ENCODE results near the gene EPHB1. TPM values are rescaled to one million over a fixed set of nuclear protein-coding genes. Genes with fewer than 3 reads are reported as not detected.

The EPHB1 gene
- total RNA-seq, 1 donor from 2014 or later, result 0.71 TPM

DNA sequence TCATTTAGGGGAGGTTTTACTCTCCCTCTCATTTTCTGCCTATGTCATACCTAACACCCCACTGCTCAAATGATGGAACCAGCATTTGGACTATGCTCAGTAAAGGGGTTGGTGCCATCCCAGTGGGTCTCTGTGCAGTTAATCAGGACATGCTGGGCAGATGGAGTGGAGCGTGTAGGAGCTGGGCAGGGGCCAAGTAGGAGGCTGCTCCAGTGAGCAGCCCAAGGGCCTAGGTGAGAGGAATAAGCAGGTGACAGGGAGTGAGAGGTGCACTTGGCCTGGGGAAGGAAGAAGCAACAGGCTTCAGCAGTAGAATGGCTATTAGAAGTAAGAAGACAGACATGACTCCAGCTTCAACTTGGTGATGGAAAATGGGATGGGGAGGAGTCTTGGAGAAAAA, 72.2 kb downstream of the EPHB1 start:
- DNase-seq (ENCODE audit: low spot score), result no peak
- H3K4me3 Mint-ChIP-seq (ENCODE audit: low read depth), result no peak overlapping the region
- H3K27me3 Mint-ChIP-seq (ENCODE audit: low read depth), result peaks cover 9% of the 10 kb centered on the region

DNA sequence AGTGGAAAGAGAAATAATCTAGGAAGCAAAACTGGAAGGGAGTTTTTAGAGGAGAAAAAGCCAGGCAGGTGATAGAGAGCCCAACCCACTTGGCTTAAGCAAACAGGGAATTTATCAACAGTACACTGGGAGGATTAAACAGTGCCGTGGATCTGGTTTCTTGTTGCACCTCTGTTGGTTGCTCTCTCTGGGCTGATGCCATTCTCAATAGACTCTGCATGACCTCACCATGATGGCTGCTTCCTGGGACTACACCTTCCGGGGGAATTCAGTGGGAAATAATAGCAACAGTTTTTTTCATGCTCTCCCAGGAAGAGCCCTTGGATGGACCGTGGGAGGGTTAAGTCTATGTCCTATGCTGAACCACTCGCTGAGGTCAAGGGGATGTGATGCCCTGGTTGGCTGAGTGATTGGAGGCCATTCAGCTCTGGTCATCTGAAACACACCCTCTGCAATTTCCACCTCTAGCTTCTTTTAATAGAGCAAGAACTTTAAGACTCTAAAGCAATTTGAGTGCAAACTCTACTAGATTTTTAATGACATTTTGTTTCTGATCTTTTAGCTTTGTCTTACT, 74.2 kb downstream of the EPHB1 start:
- Mint-ChIP-seq H3K27me3 (ENCODE audit: low read depth) (peaks cover 9% of the 10 kb centered on the region), H3K4me1 (ENCODE audit: low read depth) (no peaks in the 10 kb centered on the region), H3K9me3 (no peaks in the 10 kb centered on the region), H3K36me3 (ENCODE audit: low read depth) (no peaks in the 10 kb centered on the region), H3K27ac (no peak overlapping the region), H3K4me3 (ENCODE audit: low read depth) (no peak overlapping the region)
- no peak for DNase-seq (ENCODE audit: low spot score)
- intact Hi-C loops (cut with micrococcal nuclease), result no loop called here

More for the DNA sequence above, 72.2 kb downstream of the EPHB1 start:
- no peaks in the 10 kb centered on the region for H3K36me3 Mint-ChIP-seq (ENCODE audit: low read depth)
- no peaks in the 10 kb centered on the region for H3K9me3 Mint-ChIP-seq
- intact Hi-C loops (cut with micrococcal nuclease), result no loop called here
- no peak overlapping the region for H3K27ac Mint-ChIP-seq
- no peaks in the 10 kb centered on the region for H3K4me1 Mint-ChIP-seq (ENCODE audit: low read depth)

DNA sequence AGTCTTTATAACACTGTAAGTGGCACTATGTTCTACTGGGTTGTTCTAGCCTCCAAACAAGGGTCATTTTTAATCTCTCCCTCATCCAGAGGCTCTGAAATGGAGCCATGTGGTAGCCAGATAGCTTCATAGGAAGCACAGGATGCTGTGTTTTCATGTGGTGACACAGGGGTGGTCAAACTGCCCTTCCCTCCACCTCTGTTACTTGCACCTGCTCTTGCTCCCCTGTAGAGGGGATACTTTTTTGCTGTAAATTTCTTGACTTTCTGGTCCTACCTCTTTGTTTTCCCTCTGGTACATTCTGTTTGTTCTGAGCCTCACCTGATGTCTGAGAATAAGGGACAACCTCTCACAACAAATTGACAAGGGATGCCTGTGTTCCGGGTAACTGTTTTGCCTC, 76.8 kb downstream of the EPHB1 start:
- no peak for DNase-seq (ENCODE audit: low spot score)
- H3K9me3 Mint-ChIP-seq, result no peaks in the 10 kb centered on the region
- no peak overlapping the region for H3K4me3 Mint-ChIP-seq (ENCODE audit: low read depth)
- intact Hi-C loops (cut with micrococcal nuclease), result no loop called here
- H3K27ac Mint-ChIP-seq, result no peak overlapping the region
- no peaks in the 10 kb centered on the region for H3K36me3 Mint-ChIP-seq (ENCODE audit: low read depth)
- peaks cover 3% of the 10 kb centered on the region for H3K27me3 Mint-ChIP-seq (ENCODE audit: low read depth)
- H3K4me1 Mint-ChIP-seq (ENCODE audit: low read depth), result no peaks in the 10 kb centered on the region

DNA sequence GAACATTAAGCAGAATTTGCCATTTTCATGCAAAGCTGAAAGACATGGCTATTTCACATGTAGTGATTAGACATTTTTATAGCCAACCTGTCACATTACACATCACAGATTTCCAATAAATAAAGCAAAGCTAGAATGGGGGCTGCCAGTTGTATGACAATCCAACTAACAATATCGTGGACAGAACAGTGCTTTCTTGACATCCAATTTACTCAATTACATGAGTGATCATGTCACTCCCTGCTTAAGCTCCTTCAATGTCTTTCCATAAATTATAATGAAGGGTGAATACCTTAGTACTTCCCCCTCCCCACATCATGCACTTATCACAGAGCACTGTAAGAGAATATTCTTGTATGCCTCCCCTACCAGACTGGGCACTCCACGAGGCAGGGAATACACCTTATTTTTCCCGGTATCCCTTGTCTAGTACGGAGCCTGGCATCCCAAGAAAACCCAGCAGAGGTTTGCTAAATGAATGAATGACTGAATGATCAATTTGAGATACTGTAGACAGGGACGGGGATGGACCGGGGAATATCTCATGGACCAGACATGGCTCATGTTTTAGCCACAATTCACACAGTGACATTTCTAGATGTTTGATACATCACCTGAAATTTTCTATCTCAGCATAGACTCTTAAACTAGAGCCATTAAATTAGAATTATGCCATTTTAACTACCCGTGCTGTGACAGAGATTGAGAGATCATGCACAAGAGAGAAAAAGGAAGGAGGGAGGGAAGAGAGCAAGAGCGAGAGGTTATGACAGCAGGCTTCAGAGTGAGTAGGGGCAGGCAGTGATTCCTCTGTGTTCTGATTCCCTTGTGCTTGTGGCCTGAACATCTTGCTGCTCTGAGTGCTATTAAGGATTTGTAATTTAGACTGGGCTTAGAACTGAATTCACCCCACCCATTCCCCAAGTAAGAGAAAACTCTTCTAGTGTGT, 77.7 kb downstream of the EPHB1 start:
- DNase-seq (ENCODE audit: low spot score), result no peak
- Mint-ChIP-seq H3K36me3 (ENCODE audit: low read depth) (no peaks in the 10 kb centered on the region), H3K9me3 (no peaks in the 10 kb centered on the region), H3K4me3 (ENCODE audit: low read depth) (no peak overlapping the region), H3K4me1 (ENCODE audit: low read depth) (no peaks in the 10 kb centered on the region), H3K27me3 (ENCODE audit: low read depth) (peaks cover 3% of the 10 kb centered on the region), H3K27ac (no peak overlapping the region)
- intact Hi-C loops (cut with micrococcal nuclease), result no loop called here

DNA sequence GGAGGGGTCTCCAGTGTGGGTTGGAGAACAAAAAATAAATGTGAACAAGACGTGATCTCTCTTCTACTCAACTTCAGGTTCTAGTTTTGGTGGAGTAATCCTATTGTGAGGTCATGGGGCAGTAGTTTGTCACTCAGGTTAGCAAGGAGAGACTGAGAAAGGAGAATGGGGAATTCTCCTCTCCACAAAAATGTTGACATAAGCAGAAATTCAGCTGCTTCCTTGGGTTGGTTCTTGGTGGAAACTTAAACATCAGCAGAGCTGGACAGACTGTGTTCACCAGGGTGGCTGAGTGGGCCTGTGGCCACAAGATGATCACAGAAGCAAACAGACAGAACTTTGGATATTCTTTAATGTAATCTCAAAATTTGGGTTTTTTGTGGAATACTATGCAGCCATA, 78.7 kb downstream of the EPHB1 start:
- Mint-ChIP-seq H3K27me3 (ENCODE audit: low read depth) (peaks cover 2% of the 10 kb centered on the region), H3K9me3 (no peaks in the 10 kb centered on the region), H3K4me3 (ENCODE audit: low read depth) (no peak overlapping the region), H3K36me3 (ENCODE audit: low read depth) (no peaks in the 10 kb centered on the region), H3K4me1 (ENCODE audit: low read depth) (no peaks in the 10 kb centered on the region), H3K27ac (no peak overlapping the region)
- DNase-seq (ENCODE audit: low spot score), result no peak
- intact Hi-C loops (cut with micrococcal nuclease), result no loop called here

DNA sequence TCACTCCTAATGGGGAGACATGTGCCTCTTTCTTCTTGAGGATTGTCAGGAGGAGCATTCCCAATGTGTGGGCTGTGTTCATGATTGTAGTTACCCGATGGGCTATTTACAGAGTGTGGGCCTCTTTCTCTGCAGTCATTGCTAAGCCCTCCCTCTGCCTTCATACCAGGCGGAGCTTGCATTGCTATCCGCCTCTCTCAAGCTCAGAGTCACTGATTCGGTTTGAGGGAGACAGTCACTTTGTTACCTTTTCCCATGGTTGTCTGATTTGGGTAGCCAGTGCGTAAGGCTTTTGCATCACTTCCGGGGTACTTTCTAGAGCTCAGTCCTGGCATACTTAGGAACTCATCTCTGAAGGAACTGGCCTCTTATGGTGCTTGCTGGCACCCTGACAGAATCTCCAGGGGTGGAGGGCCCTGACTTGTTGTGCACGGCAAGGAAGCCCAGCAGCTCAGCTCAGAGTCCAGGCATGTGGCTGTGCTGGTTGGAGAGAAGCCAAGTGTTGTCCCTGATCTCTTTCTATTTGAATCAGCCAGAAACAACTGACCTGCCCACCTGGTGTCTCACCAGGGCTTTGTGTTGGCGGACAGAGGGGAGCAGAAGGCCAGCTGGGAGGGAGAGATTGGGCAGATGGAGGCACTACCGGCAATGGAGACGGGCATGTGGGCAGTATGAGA, 79.8 kb downstream of the EPHB1 start:
- Mint-ChIP-seq H3K9me3 (no peaks in the 10 kb centered on the region), H3K4me1 (ENCODE audit: low read depth) (no peaks in the 10 kb centered on the region), H3K27me3 (ENCODE audit: low read depth) (no peaks in the 10 kb centered on the region), H3K4me3 (ENCODE audit: low read depth) (no peak overlapping the region), H3K27ac (no peak overlapping the region), H3K36me3 (ENCODE audit: low read depth) (no peaks in the 10 kb centered on the region)
- no peak for DNase-seq (ENCODE audit: low spot score)
- intact Hi-C loops (cut with micrococcal nuclease), result no loop called here

DNA sequence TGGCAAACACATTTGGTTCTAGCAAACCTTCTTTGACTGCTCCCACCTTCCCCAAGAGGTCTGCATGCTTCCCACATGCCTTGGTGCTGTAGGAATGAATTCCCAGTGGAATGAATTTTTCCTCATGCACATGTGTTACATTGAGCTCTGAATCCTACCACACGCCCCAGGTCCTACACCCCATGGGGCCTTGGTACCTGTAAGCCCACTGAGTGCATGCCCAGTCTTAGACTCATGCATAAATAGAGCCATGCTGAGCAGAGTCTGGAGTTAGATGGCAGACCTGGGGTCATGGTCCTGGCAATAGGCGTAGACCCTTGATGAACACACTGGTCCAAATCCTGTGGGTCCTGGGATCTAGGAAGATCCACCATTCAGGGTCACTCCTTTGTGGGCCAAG, 81.8 kb downstream of the EPHB1 start:
- no peaks in the 10 kb centered on the region for H3K27me3 Mint-ChIP-seq (ENCODE audit: low read depth)
- H3K4me1 Mint-ChIP-seq (ENCODE audit: low read depth), result no peaks in the 10 kb centered on the region
- H3K9me3 Mint-ChIP-seq, result no peaks in the 10 kb centered on the region
- no peak for DNase-seq (ENCODE audit: low spot score)
- H3K36me3 Mint-ChIP-seq (ENCODE audit: low read depth), result no peaks in the 10 kb centered on the region
- H3K27ac Mint-ChIP-seq, result no peak overlapping the region
- intact Hi-C loops (cut with micrococcal nuclease), result no loop called here
- no peak overlapping the region for H3K4me3 Mint-ChIP-seq (ENCODE audit: low read depth)

DNA sequence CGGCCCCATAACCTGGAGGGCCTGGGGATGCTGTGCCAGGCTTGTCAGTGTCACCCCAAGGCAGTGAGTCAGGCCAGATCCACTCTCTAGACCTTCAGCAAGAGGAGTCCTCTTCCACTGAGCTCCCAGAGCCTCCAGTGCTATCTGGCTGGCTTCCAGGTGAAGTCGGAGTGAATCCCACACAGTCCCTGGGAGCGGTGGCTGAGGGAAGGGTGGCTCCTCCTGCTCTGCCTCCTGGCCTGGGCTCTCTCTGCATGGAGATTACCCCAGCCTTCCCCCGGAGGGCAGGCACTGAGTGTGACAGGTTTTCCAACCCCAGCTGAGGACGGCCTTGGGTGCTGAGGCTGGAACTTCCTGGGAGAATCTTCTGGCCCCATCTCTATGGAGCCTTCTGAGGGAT, 82.7 kb downstream of the EPHB1 start:
- H3K9me3 Mint-ChIP-seq, result no peaks in the 10 kb centered on the region
- H3K27ac Mint-ChIP-seq, result no peak overlapping the region
- no peak for DNase-seq (ENCODE audit: low spot score)
- no peaks in the 10 kb centered on the region for H3K27me3 Mint-ChIP-seq (ENCODE audit: low read depth)
- no peaks in the 10 kb centered on the region for H3K36me3 Mint-ChIP-seq (ENCODE audit: low read depth)
- no peaks in the 10 kb centered on the region for H3K4me1 Mint-ChIP-seq (ENCODE audit: low read depth)
- intact Hi-C loops (cut with micrococcal nuclease), result no loop called here
- H3K4me3 Mint-ChIP-seq (ENCODE audit: low read depth), result no peak overlapping the region

DNA sequence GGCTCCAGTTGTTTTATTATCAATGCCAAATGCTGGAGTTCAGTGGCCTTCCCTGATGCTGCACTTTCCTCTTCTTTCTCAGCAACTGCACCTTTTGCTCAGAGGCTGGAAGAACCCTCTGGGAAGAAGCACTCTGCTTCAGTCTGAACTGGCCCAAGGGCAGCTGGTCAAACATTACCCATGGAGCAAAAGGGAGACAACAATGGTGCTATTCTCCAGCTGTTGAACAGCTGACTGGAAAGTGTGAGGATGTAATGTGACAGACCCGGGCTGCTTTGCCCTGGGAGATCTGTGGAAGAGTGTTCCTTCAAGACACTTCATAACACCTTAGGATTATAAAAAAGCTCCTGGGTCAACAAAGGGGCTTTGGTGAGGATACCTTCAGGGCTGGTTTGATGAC, 84.9 kb downstream of the EPHB1 start:
- Mint-ChIP-seq H3K36me3 (ENCODE audit: low read depth) (no peaks in the 10 kb centered on the region), H3K4me1 (ENCODE audit: low read depth) (no peaks in the 10 kb centered on the region), H3K4me3 (ENCODE audit: low read depth) (no peak overlapping the region), H3K27ac (no peak overlapping the region), H3K27me3 (ENCODE audit: low read depth) (no peaks in the 10 kb centered on the region), H3K9me3 (no peaks in the 10 kb centered on the region)
- intact Hi-C loops (cut with micrococcal nuclease), result no loop called here
- DNase-seq (ENCODE audit: low spot score), result no peak

DNA sequence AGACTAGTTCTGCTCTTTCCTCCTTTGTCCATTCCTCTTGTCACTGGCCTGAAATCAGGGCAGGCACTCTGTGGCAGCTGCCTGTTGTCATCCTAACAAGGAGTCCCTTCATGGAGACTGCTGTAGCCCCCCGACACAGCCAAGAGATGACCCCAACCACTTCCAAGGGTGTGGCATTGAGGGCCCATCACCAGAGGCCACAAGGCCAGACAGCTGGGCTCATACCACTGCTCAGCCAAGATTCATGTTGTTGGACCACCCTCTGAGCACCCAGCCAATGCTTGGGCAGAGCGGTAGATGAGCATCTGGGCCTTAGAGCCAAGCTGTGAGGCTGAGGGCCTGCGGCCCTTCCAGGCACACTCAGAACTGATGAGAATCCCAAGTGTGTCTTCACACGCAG, 85.4 kb downstream of the EPHB1 start:
- Mint-ChIP-seq H3K4me1 (ENCODE audit: low read depth) (no peaks in the 10 kb centered on the region), H3K36me3 (ENCODE audit: low read depth) (no peaks in the 10 kb centered on the region), H3K9me3 (no peaks in the 10 kb centered on the region), H3K4me3 (ENCODE audit: low read depth) (no peak overlapping the region), H3K27me3 (ENCODE audit: low read depth) (no peaks in the 10 kb centered on the region), H3K27ac (no peak overlapping the region)
- intact Hi-C loops (cut with micrococcal nuclease), result no loop called here
- DNase-seq (ENCODE audit: low spot score), result no peak

DNA sequence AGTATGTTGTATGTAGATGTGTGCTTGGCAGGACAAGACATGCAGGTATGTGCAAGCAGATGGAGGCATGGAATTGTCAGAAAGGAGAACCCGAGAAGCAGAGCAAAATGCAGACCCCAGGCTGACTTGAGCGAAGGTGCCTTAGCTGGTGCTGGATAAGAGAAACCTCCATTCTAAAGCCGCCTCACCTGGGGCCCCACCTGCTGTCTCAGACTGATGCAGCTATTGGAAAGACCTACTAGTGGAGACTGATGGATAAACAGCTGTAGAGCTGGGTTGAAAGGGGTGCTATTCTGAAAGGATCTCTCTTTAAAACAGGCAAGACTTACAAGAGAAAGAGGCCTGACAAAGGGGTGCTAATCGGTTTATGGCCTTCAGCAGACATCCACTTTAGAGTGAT, 86.2 kb downstream of the EPHB1 start:
- H3K36me3 Mint-ChIP-seq (ENCODE audit: low read depth), result no peaks in the 10 kb centered on the region
- H3K27ac Mint-ChIP-seq, result no peak overlapping the region
- H3K27me3 Mint-ChIP-seq (ENCODE audit: low read depth), result no peaks in the 10 kb centered on the region
- H3K4me3 Mint-ChIP-seq (ENCODE audit: low read depth), result no peak overlapping the region
- no peaks in the 10 kb centered on the region for H3K9me3 Mint-ChIP-seq
- DNase-seq (ENCODE audit: low spot score), result no peak
- intact Hi-C loops (cut with micrococcal nuclease), result no loop called here
- H3K4me1 Mint-ChIP-seq (ENCODE audit: low read depth), result peaks cover 7% of the 10 kb centered on the region

DNA sequence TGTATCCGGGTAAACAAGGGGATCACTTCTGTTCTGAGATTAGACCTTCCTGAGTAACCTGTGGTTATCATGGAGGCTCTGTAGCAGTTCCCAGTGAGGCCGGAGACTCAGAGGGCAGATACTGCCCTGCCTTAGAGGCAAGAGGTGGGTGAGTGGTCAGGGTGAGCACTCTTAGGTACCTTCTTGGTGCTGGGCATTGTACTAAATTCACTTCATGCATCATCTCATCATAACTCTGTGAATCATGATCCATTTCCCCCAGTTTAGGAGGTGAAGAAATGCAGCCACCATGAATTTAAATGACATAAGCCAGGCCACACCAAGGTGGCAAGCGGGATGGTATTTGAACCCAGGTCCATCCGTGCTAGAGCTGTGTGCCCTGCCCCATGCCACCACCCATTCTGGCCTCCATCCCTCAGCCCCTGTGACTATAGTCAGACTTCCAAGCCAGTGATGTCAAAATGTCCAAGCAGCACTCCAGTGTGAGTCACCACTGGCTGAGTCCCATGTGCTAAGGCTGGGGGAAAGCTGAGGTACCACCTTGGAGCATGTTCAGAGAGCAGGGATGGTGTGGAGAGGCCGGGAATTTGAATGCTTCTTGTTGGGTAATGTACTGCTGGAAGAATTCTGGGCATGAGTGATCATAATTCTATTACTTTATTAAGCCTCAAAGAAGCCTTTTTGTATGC, 88.8 kb downstream of the EPHB1 start:
- Mint-ChIP-seq H3K9me3 (no peaks in the 10 kb centered on the region), H3K4me1 (ENCODE audit: low read depth) (peaks cover 7% of the 10 kb centered on the region), H3K27me3 (ENCODE audit: low read depth) (no peaks in the 10 kb centered on the region), H3K4me3 (ENCODE audit: low read depth) (no peak overlapping the region), H3K36me3 (ENCODE audit: low read depth) (no peaks in the 10 kb centered on the region), H3K27ac (no peak overlapping the region)
- no peak for DNase-seq (ENCODE audit: low spot score)
- intact Hi-C loops (cut with micrococcal nuclease), result no loop called here

All from activated T-helper 2 cell treated with anti-CD3 and anti-CD28 coated beads, Interferon-gamma antibody, Interleukin-2, Interleukin-4, amounts not matched to agents 10 μg/mL and 5 μg/mL and 100 μg/mL, durations not matched to agents 14 hours and 24 hours and 36 hours (primary cell).